ENCODE data around the gene SNX25. TPM values are rescaled to one million over a fixed set of nuclear protein-coding genes. Genes with fewer than 3 reads are reported as not detected.

Gene SNX25
- total and polyA plus RNA-seq, 2 of the 13 experiments (the other 11 are each of a cell fraction or from before 2014, with no cell fraction given), result 23.4 to 23.5 TPM

- no peak for TF ChIP-seq ZBTB46 (CRISPR knock-in tag; IDR thresholded peaks at IDR 0.05; ENCODE audit: borderline replicate concordance)
- peak; percentile 95 for TF ChIP-seq ZNF543 (CRISPR knock-in tag; IDR thresholded peaks at IDR 0.05)
- 0 out of 2 replicates have a peak, but pooled peaks have one; percentile 7 for TF ChIP-seq ZNF549 (CRISPR knock-in tag; IDR thresholded peaks at IDR 0.05)
- peak; percentile 93; the same call in 1 of the 2 replicates for TF ChIP-seq ZNF83 (CRISPR knock-in tag; IDR thresholded peaks at IDR 0.05; ENCODE audit: borderline replicate concordance)
- peak; percentile 94; the same call in 1 of the 2 replicates for TF ChIP-seq MAF1 (CRISPR knock-in tag; IDR thresholded peaks at IDR 0.05; ENCODE audit: borderline replicate concordance)
- no peak for TF ChIP-seq SRSF4 (IDR thresholded peaks at IDR 0.05; ENCODE audit: low read depth, low read length, poor library complexity, severe bottlenecking)
- TF ChIP-seq MEIS2 (CRISPR knock-in tag; IDR thresholded peaks at IDR 0.05), result peak; percentile 84
- TF ChIP-seq TCF7 (IDR thresholded peaks at IDR 0.05; ENCODE audit: low read depth), result 0 out of 2 replicates have a peak, but pooled peaks have one; percentile 8
- TF ChIP-seq ARID2 (CRISPR knock-in tag; IDR thresholded peaks at IDR 0.05; ENCODE audit: borderline replicate concordance), result peak; percentile 94; the same call in 1 of the 2 replicates
- peak; percentile 85; the same call in 1 of the 2 replicates for TF ChIP-seq CAMTA2 (CRISPR knock-in tag; IDR thresholded peaks at IDR 0.05; ENCODE audit: borderline replicate concordance)
- TF ChIP-seq ZBTB7B (CRISPR knock-in tag; IDR thresholded peaks at IDR 0.05), result peak; percentile 82
- TF ChIP-seq ZNF20 (CRISPR knock-in tag; IDR thresholded peaks at IDR 0.05), result no peak
- peak; percentile 90 for TF ChIP-seq FLYWCH1 (CRISPR knock-in tag; IDR thresholded peaks at IDR 0.05)
- TF ChIP-seq ELK4 (CRISPR knock-in tag; IDR thresholded peaks at IDR 0.05; ENCODE audit: borderline replicate concordance), result peak; percentile 60; the same call in 1 of the 2 replicates
- TF ChIP-seq NRL (CRISPR knock-in tag; IDR thresholded peaks at IDR 0.05; ENCODE audit: borderline replicate concordance), result peak; percentile 98
- peak; percentile 100 for TF ChIP-seq ZFP36L1 (CRISPR knock-in tag; IDR thresholded peaks at IDR 0.05)
- TF ChIP-seq ZNF556 (CRISPR knock-in tag; IDR thresholded peaks at IDR 0.05; ENCODE audit: borderline replicate concordance), result no peak
- no peak for TF ChIP-seq ZNF24 (IDR thresholded peaks at IDR 0.05)
- TF ChIP-seq ZNF619 (CRISPR knock-in tag; IDR thresholded peaks at IDR 0.05), result peak; percentile 59; the same call in 1 of the 2 replicates
- TF ChIP-seq ZNF746 (CRISPR knock-in tag; IDR thresholded peaks at IDR 0.05), result peak; percentile 81
- no peak for TF ChIP-seq SRSF1 (optimal IDR thresholded peaks at IDR 0.05; ENCODE audit: low read depth, low read length)
- 0 out of 2 replicates have a peak, but pooled peaks have one; percentile 14 for TF ChIP-seq ZNF577 (CRISPR knock-in tag; IDR thresholded peaks at IDR 0.05; ENCODE audit: borderline replicate concordance, low read depth)
- no peak for TF ChIP-seq TBX3 (IDR thresholded peaks at IDR 0.05; ENCODE audit: borderline replicate concordance)
- peak; percentile 65; the same call in 1 of the 2 replicates for TF ChIP-seq EEA1 (CRISPR knock-in tag; IDR thresholded peaks at IDR 0.05; ENCODE audit: borderline replicate concordance)
- TF ChIP-seq KLF12 (CRISPR knock-in tag; IDR thresholded peaks at IDR 0.05; ENCODE audit: borderline replicate concordance), result peak; percentile 86
- peak; percentile 86 for TF ChIP-seq ZNF589 (CRISPR knock-in tag; conservative IDR thresholded peaks at IDR 0.05)
- TF ChIP-seq ZNF33A (CRISPR knock-in tag; IDR thresholded peaks at IDR 0.05; ENCODE audit: borderline replicate concordance), result no peak
- TF ChIP-seq REPIN1 (CRISPR knock-in tag; IDR thresholded peaks at IDR 0.05; ENCODE audit: borderline replicate concordance, low read depth), result peak; percentile 83
Observed at GRCh38 chr4:185395956-185396723, 186.7 kb downstream of the SNX25 start (continued).
